PC-9 (cell line): ENCODE measurements around the gene S100A9. TPM values are rescaled to one million over a fixed set of nuclear protein-coding genes. Genes with fewer than 3 reads are reported as not detected.

ENCODE experiments used
- BruUV-seq: library from RNA; stranded (reverse); fragments of 400-500 nt; replicated peaks from 2 replicates; lab custom pipeline; 2021; lab: Mats Ljungman, UMichigan
- CTCF ChIA-PET: fragments of 300-600 bp; sonication (Branson Sonifier 250); formaldehyde crosslinking; loops from one replicate; lab custom pipeline; 2022; ENCODE audit warnings: antibody characterized with exemption; lab: Charles Lee
- POLR2A ChIA-PET: fragments of 300-600 bp; sonication (Branson Sonifier 250); formaldehyde crosslinking; loops from one replicate; lab custom pipeline; 2022; ENCODE audit warnings: antibody characterized with exemption; ENCODE audit not compliant: unreplicated experiment; lab: Charles Lee
- DNase-seq, 2 experiments: peaks; one replicate each; pipeline versions ENCODE4 v3.0.0 to v3.0.0-alpha.2; 2015 to 2022; ENCODE audit warnings: mixed read lengths in 1 of 2
- H2AFZ ChIP-seq: fragments of 200-600 bp; sonication (generic); 2 replicates; pipeline ENCODE4 v1.8.1; 2017; ENCODE audit warnings: antibody characterized with exemption
- H3F3A ChIP-seq: fragments of 200-600 bp; sonication (generic); 2 replicates; pipeline ENCODE4 v1.8.1; 2017; ENCODE audit warnings: antibody characterized with exemption, mild to moderate bottlenecking, low read depth; ENCODE audit not compliant: insufficient read depth
- H3K27ac ChIP-seq: fragments of 200-600 bp; sonication (generic); 2 replicates; pipeline ENCODE4 v1.6.1; 2016; ENCODE audit warnings: mixed run types
- H3K27me3 ChIP-seq: fragments of 200-600 bp; sonication (generic); 2 replicates; pipeline ENCODE4 v1.6.1; 2016; ENCODE audit warnings: low read depth, mixed run types; ENCODE audit not compliant: insufficient read depth
- H3K36me3 ChIP-seq: fragments of 200-600 bp; sonication (generic); 2 replicates; pipeline ENCODE4 v1.6.1; 2016; ENCODE audit warnings: low read depth, mixed run types
- H3K4me1 ChIP-seq: fragments of 200-600 bp; sonication (generic); replicated peaks from 2 replicates; pipeline ENCODE4 v1.6.1; 2016; ENCODE audit warnings: mixed run types; ENCODE audit not compliant: insufficient read depth
- H3K4me2 ChIP-seq: fragments of 200-600 bp; sonication (generic); 2 replicates; pipeline ENCODE4 v1.6.1; 2017; ENCODE audit warnings: mixed run types
- H3K4me3 ChIP-seq: fragments of 200-600 bp; sonication (generic); 2 replicates; pipeline ENCODE4 v1.6.1; 2016; ENCODE audit warnings: mixed run types
- H3K79me2 ChIP-seq: fragments of 200-600 bp; sonication (generic); 2 replicates; pipeline ENCODE4 v1.6.1; 2017; ENCODE audit warnings: low read depth, mixed run types
- H3K9me2 ChIP-seq: fragments of 200-600 bp; sonication (generic); 2 replicates; pipeline ENCODE4 v1.8.1; 2017; ENCODE audit warnings: mild to moderate bottlenecking; ENCODE audit not compliant: insufficient read depth
- H3K9me3 ChIP-seq: fragments of 200-600 bp; sonication (generic); 2 replicates; pipeline ENCODE4 v1.8.1; 2016; ENCODE audit warnings: low read depth; ENCODE audit not compliant: insufficient read depth
- H4K20me1 ChIP-seq: fragments of 200-600 bp; sonication (generic); 2 replicates; pipeline ENCODE4 v1.8.1; 2017; ENCODE audit not compliant: insufficient read depth
- EZH2 ChIP-seq: fragments of 200-600 bp; sonication (generic); IDR thresholded peaks from 2 replicates; pipeline ENCODE4 v1.8.0; 2017; ENCODE audit warnings: antibody characterized with exemption, low read depth
- intact Hi-C: fragments of 100-400 bp; cut with micrococcal nuclease; formaldehyde crosslinking; loops from one replicate; pipeline ENCODE4 v1.10.0; 2022; ENCODE audit not compliant: unreplicated experiment
- total RNA-seq: library from RNA; stranded (reverse); gene quantifications from 2 replicates; pipeline ENCODE4 v1.2.3, GENCODE V29; 2021
- TF ChIP-seq, protein P1 (sequence below): fragments of 200-600 bp; sonication (generic); conservative IDR thresholded peaks from 2 replicates; pipeline ENCODE4 v1.6.1; 2017; ENCODE audit warnings: mixed run types, antibody characterized with exemption, mild to moderate bottlenecking, moderate library complexity

S100A9 gene
- total RNA-seq, 1 experiment from 2014 or later = 4.3 TPM

DNA sequence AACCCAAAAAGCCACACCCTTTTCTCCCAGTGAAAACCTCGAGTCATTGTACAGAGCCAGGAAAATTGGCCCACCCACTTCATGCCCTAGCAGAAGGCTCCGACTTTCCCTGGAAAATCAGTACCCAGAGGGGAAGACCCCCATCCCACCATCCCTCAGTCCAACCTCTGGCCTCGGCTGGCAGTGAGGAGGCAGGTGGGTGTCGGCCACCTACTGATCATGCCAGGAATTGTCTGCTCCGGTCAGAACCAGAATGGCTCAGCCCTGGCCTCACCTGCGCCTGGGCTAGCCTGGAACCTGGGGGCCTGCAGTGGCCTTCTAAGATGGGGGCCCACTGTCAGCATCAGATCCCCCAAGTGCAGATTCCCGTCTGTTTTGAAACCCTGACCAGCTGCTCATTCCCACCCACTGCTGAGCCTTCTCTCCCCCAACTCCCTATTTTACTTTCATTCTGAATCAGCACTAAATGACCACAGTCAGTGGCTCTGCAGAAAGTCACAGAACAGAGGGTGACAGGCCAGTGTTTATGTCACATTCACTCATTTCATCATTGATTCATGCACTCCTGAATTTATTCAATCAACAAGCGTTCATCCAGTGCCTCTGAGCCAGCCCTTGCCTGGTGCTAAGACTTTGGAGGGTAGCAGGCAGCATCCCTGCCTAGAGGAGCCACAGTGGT is 3.0 kb upstream of the S100A9 start:
- ChIA-PET POLR2A (no interaction called here), CTCF (interaction anchor here (0.6 to 2.4 kb wide), 2 partner anchors 10 to 140 kb away, joined by 9 to 10 read pairs; no protein-coding TSS in a partner anchor)
- peaks cover 18% of the 10 kb centered on the region for H3K79me2 ChIP-seq
- H3K4me1 ChIP-seq = peaks cover 33% of the 10 kb centered on the region
- intact Hi-C loops = loop anchor here (1.0 to 10.0 kb wide), 3 partner anchors 213 to 395 kb away; partner anchors contain the start of genes ILF2, NPR1 and S100A2
- H3K9me2 ChIP-seq = no peaks in the 10 kb centered on the region
- H2AFZ ChIP-seq = no peak overlapping the region
- no peak overlapping the region for H3K27ac ChIP-seq
- DNase-seq = no peak
- TF ChIP-seq EZH2 = no peak
- TF ChIP-seq, protein P1, sequence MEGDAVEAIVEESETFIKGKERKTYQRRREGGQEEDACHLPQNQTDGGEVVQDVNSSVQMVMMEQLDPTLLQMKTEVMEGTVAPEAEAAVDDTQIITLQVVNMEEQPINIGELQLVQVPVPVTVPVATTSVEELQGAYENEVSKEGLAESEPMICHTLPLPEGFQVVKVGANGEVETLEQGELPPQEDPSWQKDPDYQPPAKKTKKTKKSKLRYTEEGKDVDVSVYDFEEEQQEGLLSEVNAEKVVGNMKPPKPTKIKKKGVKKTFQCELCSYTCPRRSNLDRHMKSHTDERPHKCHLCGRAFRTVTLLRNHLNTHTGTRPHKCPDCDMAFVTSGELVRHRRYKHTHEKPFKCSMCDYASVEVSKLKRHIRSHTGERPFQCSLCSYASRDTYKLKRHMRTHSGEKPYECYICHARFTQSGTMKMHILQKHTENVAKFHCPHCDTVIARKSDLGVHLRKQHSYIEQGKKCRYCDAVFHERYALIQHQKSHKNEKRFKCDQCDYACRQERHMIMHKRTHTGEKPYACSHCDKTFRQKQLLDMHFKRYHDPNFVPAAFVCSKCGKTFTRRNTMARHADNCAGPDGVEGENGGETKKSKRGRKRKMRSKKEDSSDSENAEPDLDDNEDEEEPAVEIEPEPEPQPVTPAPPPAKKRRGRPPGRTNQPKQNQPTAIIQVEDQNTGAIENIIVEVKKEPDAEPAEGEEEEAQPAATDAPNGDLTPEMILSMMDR = no peak
- peaks cover 50% of the 10 kb centered on the region for H3F3A ChIP-seq
- no peak overlapping the region for H3K4me3 ChIP-seq
- H4K20me1 ChIP-seq = no peaks in the 10 kb centered on the region
- H3K36me3 ChIP-seq = peaks cover 9% of the 10 kb centered on the region
- no peak overlapping the region for H3K4me2 ChIP-seq
- peaks cover 6% of the 10 kb centered on the region; the same call in 1 of the 2 replicates for H3K27me3 ChIP-seq
- no TSS peak for BruUV-seq
- peaks cover 3% of the 10 kb centered on the region; the same call in 1 of the 2 replicates for H3K9me3 ChIP-seq

DNA sequence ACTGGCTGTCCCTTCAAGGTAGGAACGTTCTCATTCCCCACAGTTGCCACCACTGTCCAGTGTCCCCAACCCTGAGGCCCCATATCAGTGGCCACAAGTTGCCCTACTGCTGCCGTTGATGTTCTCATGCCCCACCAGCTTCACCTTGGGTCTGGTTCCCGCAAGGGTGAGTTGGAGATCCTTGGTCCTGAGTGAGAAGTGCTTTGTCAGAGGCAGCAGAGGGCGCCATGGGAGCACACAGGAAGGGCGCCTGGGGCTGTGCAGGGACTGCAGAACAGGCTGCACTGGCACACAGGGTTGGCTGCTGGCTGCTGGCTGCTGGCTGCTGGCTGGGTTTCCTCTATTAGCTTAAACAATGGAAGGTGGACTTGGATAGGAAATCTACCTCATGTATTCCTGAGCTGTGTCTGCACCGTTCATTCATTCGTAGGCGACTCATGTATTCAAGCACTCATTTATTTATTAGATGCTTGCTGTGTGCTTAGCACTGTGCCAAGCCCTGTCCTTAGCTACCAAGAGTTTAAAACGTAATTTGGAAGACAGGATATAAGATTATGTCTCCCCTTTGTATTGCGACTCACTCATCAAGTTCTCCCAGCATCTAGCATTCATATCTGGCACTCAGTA is 2.1 kb upstream of the S100A9 start:
- CTCF ChIA-PET = interaction anchor here (2.4 kb wide), 1 partner anchor 139 kb away, joined by 9 read pairs; no protein-coding TSS in a partner anchor
- POLR2A ChIA-PET = interaction anchor here (0.6 kb wide), 1 partner anchor 1432 kb away, joined by 3 read pairs; no protein-coding TSS in a partner anchor
- Histone ChIP-seq H4K20me1 (no peaks in the 10 kb centered on the region), H3K36me3 (peaks cover 18% of the 10 kb centered on the region), H3K79me2 (peaks cover 25% of the 10 kb centered on the region), H3K9me2 (no peaks in the 10 kb centered on the region), H3K4me2 (0 out of 2 replicates have a peak overlapping the region, but pooled peaks have one; percentile 97), H3K27ac (peak overlapping the region; percentile 98; the same call in 1 of the 2 replicates), H3K4me3 (no peak overlapping the region), H3F3A (peaks cover 59% of the 10 kb centered on the region), H3K4me1 (peaks cover 42% of the 10 kb centered on the region), H3K9me3 (peaks cover 3% of the 10 kb centered on the region; the same call in 1 of the 2 replicates), H2AFZ (no peak overlapping the region), H3K27me3 (no peaks in the 10 kb centered on the region)
- peak; percentile 48 to 61 for DNase-seq
- TF ChIP-seq EZH2 = no peak
- TF ChIP-seq, protein P1 = peak; percentile 67
- intact Hi-C loops = loop anchor here (1.0 to 10.0 kb wide), 2 partner anchors 319 to 394 kb away; partner anchors contain the start of genes ILF2 and NPR1
- BruUV-seq = no TSS peak

DNA sequence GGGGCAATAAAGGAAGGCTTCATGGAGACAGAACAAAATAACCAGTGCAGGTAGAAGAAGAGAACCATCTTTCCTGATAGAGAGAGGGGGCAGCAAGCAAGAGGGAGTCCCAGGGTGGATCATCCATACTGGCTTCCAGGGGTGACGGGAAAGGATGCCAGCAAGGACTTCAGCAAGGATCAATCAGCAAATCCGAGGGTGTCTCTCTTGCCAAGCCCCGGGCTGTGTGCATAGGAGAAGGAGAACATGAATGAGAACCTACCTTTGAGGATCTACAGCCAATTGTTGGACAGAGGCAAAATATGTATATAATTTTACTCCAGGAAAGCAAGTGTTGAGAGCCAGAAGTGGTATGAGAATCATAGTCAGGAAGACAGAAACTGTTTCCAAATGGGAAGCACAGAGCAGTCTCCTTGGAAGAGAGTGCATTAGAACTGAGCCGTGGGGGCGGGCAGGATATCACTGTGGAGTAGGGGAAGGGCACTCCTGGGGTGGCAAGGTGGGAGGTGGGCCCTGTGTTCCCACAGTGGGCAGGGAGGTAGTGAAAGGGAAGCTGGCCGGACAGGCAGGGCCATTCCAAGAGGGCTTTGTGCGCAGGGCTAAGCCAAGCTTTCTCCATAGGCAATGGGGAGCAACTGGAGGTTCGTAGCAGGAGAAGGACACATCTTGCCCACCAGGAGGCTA is 1.1 kb upstream of the S100A9 start:
- intact Hi-C loops = loop anchor here (1.0 to 10.0 kb wide), 2 partner anchors 9 to 318 kb away; partner anchors contain the start of genes ILF2 and NPR1
- no peak for DNase-seq
- H3K27me3 ChIP-seq = no peaks in the 10 kb centered on the region
- peak overlapping the region; percentile 98 for H3K27ac ChIP-seq
- TF ChIP-seq, protein P1 = peak; percentile 23; the same call in 1 of the 2 replicates
- no peak for TF ChIP-seq EZH2
- no peak overlapping the region for H3K4me3 ChIP-seq
- H4K20me1 ChIP-seq = no peaks in the 10 kb centered on the region
- peaks cover 69% of the 10 kb centered on the region for H3F3A ChIP-seq
- no peak overlapping the region for H2AFZ ChIP-seq
- no peaks in the 10 kb centered on the region for H3K9me2 ChIP-seq
- peaks cover 3% of the 10 kb centered on the region; the same call in 1 of the 2 replicates for H3K9me3 ChIP-seq
- POLR2A ChIA-PET = interaction anchor here (0.6 kb wide), 1 partner anchor 1433 kb away, joined by 3 read pairs; no protein-coding TSS in a partner anchor
- CTCF ChIA-PET = interaction anchor here (0.5 to 1.3 kb wide), 3 partner anchors 48 to 211 kb away, joined by 3 to 5 read pairs (median 4); no protein-coding TSS in a partner anchor
- H3K79me2 ChIP-seq = peaks cover 25% of the 10 kb centered on the region
- H3K4me1 ChIP-seq = peaks cover 52% of the 10 kb centered on the region
- H3K4me2 ChIP-seq = peak overlapping the region; percentile 97
- no TSS peak for BruUV-seq
- H3K36me3 ChIP-seq = peaks cover 19% of the 10 kb centered on the region
